Right lobe of liver (tissue), 6 donors: Measurements from ENCODE around the gene GCAT. TPM values are rescaled to one million over a fixed set of nuclear protein-coding genes. Genes with fewer than 3 reads are reported as not detected.

Experiments used
- ATAC-seq, 4 donors: fragments of 200-7000 bp; cut with Tn5 transposase; one replicate each; pipeline ENCODE4 v1.9.1; 2020; ENCODE audit warnings: mild to moderate bottlenecking in 4 of 4, moderate library complexity in 4 of 4
- DNase-seq, 3 donors: peaks; one replicate each; pipeline ENCODE4 v3.0.0-alpha.2; 2020
- H3K27ac ChIP-seq, 3 donors: fragments of 200-600 bp; one replicate each; pipeline ENCODE4 v1.8.0; 2022
- H3K27me3 ChIP-seq, 2 donors: fragments of 200-600 bp; one replicate each; pipeline ENCODE4 v1.8.0; 2022
- H3K36me3 ChIP-seq, 4 donors: fragments of 200-600 bp; sonication (generic) in 1 of 4; one replicate each; pipeline versions ENCODE4 v1.5.1 to v1.8.0; 2017 to 2022; ENCODE audit warnings: control low read depth in 1 of 4
- H3K4me1 ChIP-seq, 4 donors: fragments of 200-600 bp; sonication (generic) in 1 of 4; one replicate each; pipeline versions ENCODE4 v1.5.1 to v1.8.0; 2017 to 2022; ENCODE audit warnings: control low read depth in 1 of 4
- H3K4me3 ChIP-seq, 3 donors: fragments of 200-600 bp; one replicate each; pipeline ENCODE4 v1.8.0; 2022
- H3K9me3 ChIP-seq, 4 donors: fragments of 200-600 bp; sonication (generic) in 1 of 4; one replicate each; pipeline versions ENCODE4 v1.5.1 to v1.8.0; 2017 to 2022; ENCODE audit warnings: control low read depth in 1 of 4
- CTCF ChIP-seq, 4 donors: fragments of 200-600 bp in 3 of 4; fragments of 450-650 bp in 1 of 4; IDR thresholded peaks; one replicate each; pipeline versions ENCODE4 v1.5.1 to v1.8.0; 2016 to 2022; ENCODE audit warnings: antibody characterized with exemption in 4 of 4, mild to moderate bottlenecking in 2 of 4
- POLR2A ChIP-seq: fragments of 450-650 bp; IDR thresholded peaks from one replicate; pipeline ENCODE4 v1.6.1; 2017; ENCODE audit warnings: antibody characterized with exemption, mild to moderate bottlenecking
- WGBS: methylation state at CpG from one replicate; pipeline ENCODE4 v1.1.6; 2018; ENCODE audit warnings: low coverage, low lambda C conversion rate; ENCODE audit not compliant: insufficient coverage; ENCODE audit errors: missing lambda C conversion rate; 5-methylcytosine and 5-hydroxymethylcytosine counted together
- intact Hi-C, 2 donors: fragments of 100-400 bp; cut with DNase I; formaldehyde crosslinking; loops; one replicate each; pipeline versions ENCODE4 v1.11.2 to v1.14.1; 2022
- total RNA-seq, 6 experiments: library from RNA; depleted of rRNA in 2 of 6; stranded (reverse); fragments of >200 nt in 2 of 6; fragmentation: NEBNext Ultra II Directional in 3 of 6; extraction: Animal tissue kit (Norgen Biotek cat#: 25700) in 3 of 6; gene quantifications; one replicate each; pipeline versions ENCODE4 v1.1.0 to v1.2.4, GENCODE V29; 2016 to 2023
- donor health status: DM: no; HTN: yes; CAD: no.
- donor health status: DM: no; HTN: no; CAD: no.
- donor health status: DM: no; HTN: no; CAD: no.
- donor health status: DM: no; HTN: yes; CAD: no.
- donor health status: DM: no; HTN: yes; CAD: no.

The GCAT gene
- total RNA-seq, 6 experiments from 2014 or later, result 21.9 to 43.0 (median 29.8) TPM

- WGBS, result 30% methylated on average over 11 of the region's 14 CpGs
- intact Hi-C loops, result loop anchor here (5.0 kb wide), 1 partner anchor 43 kb away; no protein-coding TSS in a partner anchor
- Histone ChIP-seq H3K9me3 (no peaks in the 10 kb centered on the region), H3K27ac (no peak overlapping the region), H3K27me3 (no peaks in the 10 kb centered on the region), H3K4me3 (peak overlapping the region; percentile 4 to 26 (median 25)), H3K4me1 (peaks cover 0 to 34% (median 20%) of the 10 kb centered on the region in 4 donors), H3K36me3 (peaks cover 0 to 11% (median 0%) of the 10 kb centered on the region in 4 donors)
- ATAC-seq (no peak), DNase-seq (no peak)
- TF ChIP-seq CTCF (IDR thresholded peaks at IDR 0.05), result no peak
- TF ChIP-seq POLR2A, result no peak
These were observed 11.3 kb downstream of the GCAT start for GRCh38 chr22:37819105-37819433.

GRCh38 chr22:37820350-37820749 is 12.6 kb downstream of the GCAT start:
- no peaks in the 10 kb centered on the region for H3K27me3 ChIP-seq
- no peaks in the 10 kb centered on the region for H3K9me3 ChIP-seq
- ATAC-seq, result no peak
- 70% methylated on average over 4 of the region's 5 CpGs for WGBS
- H3K4me3 ChIP-seq, result no peak overlapping the region
- H3K4me1 ChIP-seq, result peaks cover 0 to 38% (median 20%) of the 10 kb centered on the region in 4 donors
- intact Hi-C loops, result loop anchor here in 1 of 2 donors (10.0 kb wide), 1 partner anchor 154 kb away; no protein-coding TSS in a partner anchor
- no peaks in the 10 kb centered on the region for H3K36me3 ChIP-seq
- DNase-seq, result no peak
- no peak overlapping the region for H3K27ac ChIP-seq
- no peak for TF ChIP-seq POLR2A
- TF ChIP-seq CTCF (IDR thresholded peaks at IDR 0.05), result no peak

- Histone ChIP-seq H3K27me3 (no peaks in the 10 kb centered on the region), H3K4me3 (no peak overlapping the region), H3K27ac (no peak overlapping the region), H3K4me1 (peaks cover 0 to 25% (median 13%) of the 10 kb centered on the region in 4 donors), H3K9me3 (no peaks in the 10 kb centered on the region), H3K36me3 (no peaks in the 10 kb centered on the region)
- DNase-seq (no peak), ATAC-seq (peak in 2 of 4 donors; percentile 6 to 7)
- no peak for TF ChIP-seq POLR2A
- TF ChIP-seq CTCF (IDR thresholded peaks at IDR 0.05), result no peak
- intact Hi-C loops, result loop anchor here in 1 of 2 donors (10.0 kb wide), 1 partner anchor 153 kb away; no protein-coding TSS in a partner anchor
- WGBS, result 17% methylated on average over 3 of the region's 8 CpGs
These were observed 14.5 kb downstream of the GCAT start for GRCh38 chr22:37822079-37822833.

GRCh38 chr22:37823134-37823985 is 15.6 kb downstream of the GCAT start, which contains the start of gene GALR3:
GALR3 (plus strand) TSS chr22:37823382; CDS start chr22:37823407, 25 bp downstream.
- DNase-seq, result no peak
- no peaks in the 10 kb centered on the region for H3K9me3 ChIP-seq
- H3K4me3 ChIP-seq, result no peak within 1 kb of the TSS
- TF ChIP-seq CTCF (IDR thresholded peaks at IDR 0.05) (no peak), POLR2A (no peak)
- H3K36me3 ChIP-seq, result no peaks in the 10 kb centered on the region
- H3K4me1 ChIP-seq, result peaks cover 0 to 14% (median 7%) of the 10 kb centered on the region in 4 donors
- intact Hi-C loops, result loop anchor here in 1 of 2 donors (10.0 kb wide), 1 partner anchor 151 kb away; no protein-coding TSS in a partner anchor
- H3K27ac ChIP-seq, result no peak within 1 kb of the TSS
- WGBS, result 72% methylated on average over 7 of the region's 21 CpGs
- ATAC-seq, result peak; percentile 11 to 41 (median 25)
- H3K27me3 ChIP-seq, result no peaks in the 10 kb centered on the region
